Panc1 (cell line): ENCODE results near the gene TMEM260. TPM values are rescaled to one million over a fixed set of nuclear protein-coding genes. Genes with fewer than 3 reads are reported as not detected.

Experiments
- ATAC-seq: fragments of 200-7000 bp; cut with Tn5 transposase; 2 replicates; pipeline ENCODE4 v1.9.1; 2020; ENCODE audit warnings: mild to moderate bottlenecking, moderate library complexity
- BruUV-seq: library from RNA; stranded (reverse); fragments of 400-500 nt; replicated peaks from 2 replicates; lab custom pipeline; 2021; lab: Mats Ljungman, UMichigan
- CTCF ChIA-PET: fragments of 300-600 bp; sonication (Branson Sonifier 250); formaldehyde crosslinking; loops from one replicate; lab custom pipeline; 2022; ENCODE audit warnings: antibody characterized with exemption; lab: Charles Lee
- POLR2A ChIA-PET: fragments of 300-600 bp; sonication (Branson Sonifier 250); formaldehyde crosslinking; loops from one replicate; lab custom pipeline; 2022; ENCODE audit warnings: antibody characterized with exemption; lab: Charles Lee
- DNase-seq: peaks from one replicate; pipeline ENCODE4 v3.0.0-alpha.2; 2010; ENCODE audit warnings: low read depth, low spot score
- H3K27ac ChIP-seq: 2 replicates; pipeline ENCODE4 v1.5.1; 2011; ENCODE audit warnings: mild to moderate bottlenecking, low read length, inconsistent platforms
- H3K27me3 ChIP-seq: fragments of 200-500 bp; sonication (Bioruptor generic); 2 replicates; pipeline ENCODE4 v1.6.0; 2014; ENCODE audit warnings: low read length, inconsistent platforms; ENCODE audit not compliant: control insufficient read depth, insufficient read depth
- H3K36me3 ChIP-seq: fragments of 200-500 bp; sonication (Bioruptor generic); 2 replicates; pipeline ENCODE4 v1.5.1; 2014; ENCODE audit warnings: inconsistent platforms, mild to moderate bottlenecking, low read length, moderate library complexity; ENCODE audit not compliant: control insufficient read depth, insufficient read depth
- H3K4me1 ChIP-seq: 2 replicates; pipeline ENCODE4 v1.5.1; 2011; ENCODE audit warnings: inconsistent platforms, mild to moderate bottlenecking, low read length, moderate library complexity; ENCODE audit not compliant: control insufficient read depth, insufficient read depth
- H3K4me3 ChIP-seq, 2 experiments: 2 replicates each; pipeline ENCODE4 v1.5.1; 2011 to 2012; ENCODE audit warnings: low read depth in 2 of 2, low read length in 2 of 2, mild to moderate bottlenecking in 2 of 2, inconsistent platforms in 1 of 2, moderate library complexity in 1 of 2
- H3K9me3 ChIP-seq: fragments of 200-500 bp; sonication (Bioruptor generic); 2 replicates; pipeline ENCODE4 v1.5.1; 2014; ENCODE audit warnings: low read depth, mild to moderate bottlenecking, inconsistent platforms, low read length, moderate library complexity; ENCODE audit not compliant: control insufficient read depth, insufficient read depth
- POLR2AphosphoS5 ChIP-seq: IDR thresholded peaks from 2 replicates; pipeline ENCODE4 v1.6.1; 2012; ENCODE audit warnings: mild to moderate bottlenecking, low read depth, low read length, moderate library complexity
- SIN3A ChIP-seq: IDR thresholded peaks from 2 replicates; pipeline ENCODE4 v1.6.1; 2012; ENCODE audit warnings: low read depth, mild to moderate bottlenecking, low read length, moderate library complexity, borderline replicate concordance; ENCODE audit not compliant: insufficient read depth
- TCF7L2 ChIP-seq: IDR thresholded peaks from 2 replicates; pipeline ENCODE4 v1.6.1; 2011; ENCODE audit warnings: mild to moderate bottlenecking, low read depth, low read length, inconsistent platforms
- in situ Hi-C: cut with HindIII; loops from 2 replicates; pipeline ENCODE4 v1.10.0; 2016; ENCODE audit warnings: low sequenced_read_pairs, low pct_unique_long_range_greater_than_20kb
- intact Hi-C: fragments of 100-400 bp; cut with micrococcal nuclease; formaldehyde crosslinking; loops from one replicate; pipeline ENCODE4 v1.10.0; 2022; ENCODE audit not compliant: unreplicated experiment
- total RNA-seq: library from RNA; stranded (reverse); gene quantifications from one replicate; pipeline ENCODE4 v1.2.1, GENCODE V29; 2021; ENCODE audit not compliant: unreplicated experiment
- TF ChIP-seq, protein P1 (sequence below): fragments of 450-650 bp; IDR thresholded peaks from 2 replicates; pipeline ENCODE4 v1.5.1; 2017; ENCODE audit warnings: mild to moderate bottlenecking
- TF ChIP-seq, protein P2 (sequence below), 2 experiments: IDR thresholded peaks; 2 replicates each; pipeline ENCODE4 v1.6.1; 2011 to 2012; ENCODE audit warnings: low read depth in 2 of 2, control low read depth in 1 of 2, low read length in 1 of 2, mild to moderate bottlenecking in 1 of 2, moderate library complexity in 1 of 2; ENCODE audit not compliant: insufficient read depth in 1 of 2

The TMEM260 gene
- total RNA-seq, 1 experiment from 2014 or later = 8.9 TPM

DNA sequence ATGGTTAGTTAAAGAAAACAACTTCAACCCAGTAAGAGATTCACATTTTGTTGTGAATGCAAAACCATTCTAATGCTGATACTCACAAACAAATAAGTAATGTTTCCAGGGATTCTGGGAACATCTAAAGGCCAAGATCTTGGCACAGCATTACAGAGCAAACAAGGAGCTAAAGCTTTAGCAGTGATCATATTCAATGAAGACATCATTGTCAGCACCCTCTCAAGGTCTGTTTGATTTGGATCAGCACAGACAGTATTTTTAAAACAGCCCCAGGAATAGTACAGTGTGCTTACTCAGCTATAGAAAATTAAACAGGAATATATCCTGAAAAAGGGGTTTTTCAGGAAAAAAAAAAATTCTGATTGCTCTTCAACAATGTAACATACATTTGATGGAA is 71.4 kb downstream of the TMEM260 start:
- no peak for DNase-seq
- ChIA-PET CTCF (no interaction called here), POLR2A (interaction anchor here (0.6 kb wide), 1 partner anchor 1058 kb away, joined by 3 read pairs; no protein-coding TSS in a partner anchor)
- no peak for ATAC-seq
- H3K36me3 ChIP-seq = no peaks in the 10 kb centered on the region
- intact Hi-C loops (loop anchor here (10.0 kb wide), 1 partner anchor 414 kb away; no protein-coding TSS in a partner anchor), in situ Hi-C loops (no loop called here)
- H3K27ac ChIP-seq = no peak overlapping the region
- H3K4me1 ChIP-seq = no peaks in the 10 kb centered on the region
- H3K27me3 ChIP-seq = no peaks in the 10 kb centered on the region
- no peaks in the 10 kb centered on the region for H3K9me3 ChIP-seq
- TF ChIP-seq, protein P1, sequence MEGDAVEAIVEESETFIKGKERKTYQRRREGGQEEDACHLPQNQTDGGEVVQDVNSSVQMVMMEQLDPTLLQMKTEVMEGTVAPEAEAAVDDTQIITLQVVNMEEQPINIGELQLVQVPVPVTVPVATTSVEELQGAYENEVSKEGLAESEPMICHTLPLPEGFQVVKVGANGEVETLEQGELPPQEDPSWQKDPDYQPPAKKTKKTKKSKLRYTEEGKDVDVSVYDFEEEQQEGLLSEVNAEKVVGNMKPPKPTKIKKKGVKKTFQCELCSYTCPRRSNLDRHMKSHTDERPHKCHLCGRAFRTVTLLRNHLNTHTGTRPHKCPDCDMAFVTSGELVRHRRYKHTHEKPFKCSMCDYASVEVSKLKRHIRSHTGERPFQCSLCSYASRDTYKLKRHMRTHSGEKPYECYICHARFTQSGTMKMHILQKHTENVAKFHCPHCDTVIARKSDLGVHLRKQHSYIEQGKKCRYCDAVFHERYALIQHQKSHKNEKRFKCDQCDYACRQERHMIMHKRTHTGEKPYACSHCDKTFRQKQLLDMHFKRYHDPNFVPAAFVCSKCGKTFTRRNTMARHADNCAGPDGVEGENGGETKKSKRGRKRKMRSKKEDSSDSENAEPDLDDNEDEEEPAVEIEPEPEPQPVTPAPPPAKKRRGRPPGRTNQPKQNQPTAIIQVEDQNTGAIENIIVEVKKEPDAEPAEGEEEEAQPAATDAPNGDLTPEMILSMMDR = no peak
- no peak for TF ChIP-seq POLR2AphosphoS5
- TF ChIP-seq, protein P2, sequence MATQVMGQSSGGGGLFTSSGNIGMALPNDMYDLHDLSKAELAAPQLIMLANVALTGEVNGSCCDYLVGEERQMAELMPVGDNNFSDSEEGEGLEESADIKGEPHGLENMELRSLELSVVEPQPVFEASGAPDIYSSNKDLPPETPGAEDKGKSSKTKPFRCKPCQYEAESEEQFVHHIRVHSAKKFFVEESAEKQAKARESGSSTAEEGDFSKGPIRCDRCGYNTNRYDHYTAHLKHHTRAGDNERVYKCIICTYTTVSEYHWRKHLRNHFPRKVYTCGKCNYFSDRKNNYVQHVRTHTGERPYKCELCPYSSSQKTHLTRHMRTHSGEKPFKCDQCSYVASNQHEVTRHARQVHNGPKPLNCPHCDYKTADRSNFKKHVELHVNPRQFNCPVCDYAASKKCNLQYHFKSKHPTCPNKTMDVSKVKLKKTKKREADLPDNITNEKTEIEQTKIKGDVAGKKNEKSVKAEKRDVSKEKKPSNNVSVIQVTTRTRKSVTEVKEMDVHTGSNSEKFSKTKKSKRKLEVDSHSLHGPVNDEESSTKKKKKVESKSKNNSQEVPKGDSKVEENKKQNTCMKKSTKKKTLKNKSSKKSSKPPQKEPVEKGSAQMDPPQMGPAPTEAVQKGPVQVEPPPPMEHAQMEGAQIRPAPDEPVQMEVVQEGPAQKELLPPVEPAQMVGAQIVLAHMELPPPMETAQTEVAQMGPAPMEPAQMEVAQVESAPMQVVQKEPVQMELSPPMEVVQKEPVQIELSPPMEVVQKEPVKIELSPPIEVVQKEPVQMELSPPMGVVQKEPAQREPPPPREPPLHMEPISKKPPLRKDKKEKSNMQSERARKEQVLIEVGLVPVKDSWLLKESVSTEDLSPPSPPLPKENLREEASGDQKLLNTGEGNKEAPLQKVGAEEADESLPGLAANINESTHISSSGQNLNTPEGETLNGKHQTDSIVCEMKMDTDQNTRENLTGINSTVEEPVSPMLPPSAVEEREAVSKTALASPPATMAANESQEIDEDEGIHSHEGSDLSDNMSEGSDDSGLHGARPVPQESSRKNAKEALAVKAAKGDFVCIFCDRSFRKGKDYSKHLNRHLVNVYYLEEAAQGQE (IDR thresholded peaks at IDR 0.05; ENCODE audit: insufficient read depth in 1 of 2, low read depth in 2 of 2, low read length in 1 of 2) = no peak
- TF ChIP-seq SIN3A = no peak
- no peak for TF ChIP-seq TCF7L2
- H3K4me3 ChIP-seq = no peak overlapping the region
- no TSS peak for BruUV-seq

DNA sequence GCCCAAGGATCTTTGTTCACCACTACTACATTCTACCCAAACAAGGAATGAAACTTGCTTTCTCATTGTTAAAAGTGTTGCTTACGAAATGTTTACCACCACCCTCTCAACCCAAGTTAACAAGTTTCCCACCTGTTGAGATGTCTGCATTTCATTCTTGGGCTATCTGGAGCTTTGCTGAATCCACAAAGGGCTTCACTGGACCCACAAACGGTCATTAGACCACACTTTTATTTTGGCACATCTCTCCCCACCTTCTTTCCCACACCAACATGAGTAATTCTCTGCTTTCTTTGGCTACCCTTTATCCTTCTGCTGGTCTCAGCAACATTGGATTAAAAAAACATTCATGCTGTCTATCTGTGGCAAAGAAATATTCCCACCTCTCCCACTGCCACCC is 78.0 kb downstream of the TMEM260 start:
- intact Hi-C loops (loop anchor here (5.0 to 10.0 kb wide), 2 partner anchors 407 to 530 kb away; no protein-coding TSS in a partner anchor), in situ Hi-C loops (no loop called here)
- POLR2A ChIA-PET = no interaction called here
- Histone ChIP-seq H3K4me3 (no peak overlapping the region), H3K27me3 (no peaks in the 10 kb centered on the region; the same call in 1 of the 2 replicates), H3K27ac (no peak overlapping the region), H3K36me3 (no peaks in the 10 kb centered on the region), H3K9me3 (no peaks in the 10 kb centered on the region), H3K4me1 (no peaks in the 10 kb centered on the region)
- no peak for ATAC-seq
- no TSS peak for BruUV-seq
- TF ChIP-seq POLR2AphosphoS5 = no peak
- TF ChIP-seq TCF7L2 = no peak
- TF ChIP-seq, protein P2 (IDR thresholded peaks at IDR 0.05; ENCODE audit: insufficient read depth in 1 of 2, low read depth in 2 of 2, low read length in 1 of 2) = no peak
- TF ChIP-seq SIN3A = no peak
- TF ChIP-seq, protein P1 = no peak
- CTCF ChIA-PET = no interaction called here
- DNase-seq = no peak
